ENCODE results near the gene PTPRN2. TPM values are rescaled to one million over a fixed set of nuclear protein-coding genes. Genes with fewer than 3 reads are reported as not detected.
"Not testable (repeated sequence)": the region's sequence is repeated elsewhere in the genome, so short reads cannot be mapped to it uniquely, and the experiment has no call there.

The PTPRN2 gene
- total and polyA plus RNA-seq, 4 experiments from 2014 or later = 1.7 to 2.6 (median 1.9) TPM

GRCh38 chr7:157922576-157922975 is 665.0 kb downstream of the PTPRN2 start:
- intact Hi-C loops (cut with micrococcal nuclease) = no loop called here
- H3K4me1 ChIP-seq (ENCODE audit: insufficient read depth, low read length) = no peaks in the 10 kb centered on the region
- no peaks in the 10 kb centered on the region for H3K36me3 ChIP-seq (ENCODE audit: insufficient read depth, low read length)
- H3K4me3 ChIP-seq (ENCODE audit: low read length in 2 of 2) = no peak overlapping the region
- no peaks in the 10 kb centered on the region for H3K27me3 ChIP-seq (ENCODE audit: insufficient read depth, low read length)
- CTCF ChIA-PET (ENCODE audit: partially characterized antibody) = no interaction called here
- Mint-ChIP-seq H3K4me3 (no peak overlapping the region), H3K27me3 (peaks cover 6 to 8% of the 10 kb centered on the region in 2 donors), H3K4me1 (peaks cover 0 to 7% (median 5%) of the 10 kb centered on the region in 4 donors), H3K27ac (no peak overlapping the region), H3K36me3 (no peaks in the 10 kb centered on the region), H3K9me3 (no peaks in the 10 kb centered on the region)
- no peaks in the 10 kb centered on the region for H3K9me3 ChIP-seq (ENCODE audit: control insufficient read depth in 1 of 2, low read length in 2 of 2)
- no peak overlapping the region for H3K27ac ChIP-seq (ENCODE audit: low read depth, low read length)
- no peak for DNase-seq
- POLR2A ChIA-PET (ENCODE audit: partially characterized antibody) = no interaction called here

GRCh38 chr7:157918326-157919080 is 669.1 kb downstream of the PTPRN2 start:
- Histone ChIP-seq H3K27me3 (ENCODE audit: insufficient read depth, low read length) (no peaks in the 10 kb centered on the region), H3K36me3 (ENCODE audit: insufficient read depth, low read length) (no peaks in the 10 kb centered on the region), H3K27ac (ENCODE audit: low read depth, low read length) (no peak overlapping the region), H3K4me1 (ENCODE audit: insufficient read depth, low read length) (no peaks in the 10 kb centered on the region), H3K9me3 (ENCODE audit: control insufficient read depth in 1 of 2, low read length in 2 of 2) (no peaks in the 10 kb centered on the region), H3K4me3 (ENCODE audit: low read length in 2 of 2) (no peak overlapping the region)
- no peaks in the 10 kb centered on the region for H3K36me3 Mint-ChIP-seq
- intact Hi-C loops (cut with micrococcal nuclease) = no loop called here
- H3K4me1 Mint-ChIP-seq = no peaks in the 10 kb centered on the region
- no peak for DNase-seq
- peaks cover 7 to 8% of the 10 kb centered on the region in 2 donors for H3K27me3 Mint-ChIP-seq
- POLR2A ChIA-PET (ENCODE audit: partially characterized antibody) = no interaction called here
- H3K27ac Mint-ChIP-seq = no peak overlapping the region
- no peak overlapping the region for H3K4me3 Mint-ChIP-seq
- peaks cover 0 to 15% (median 7%) of the 10 kb centered on the region in 8 donors for H3K9me3 Mint-ChIP-seq
- CTCF ChIA-PET (ENCODE audit: partially characterized antibody) = no interaction called here

GRCh38 chr7:157916946-157917640 is 670.5 kb downstream of the PTPRN2 start:
- no peak overlapping the region for H3K27ac ChIP-seq (ENCODE audit: low read depth, low read length)
- intact Hi-C loops (cut with micrococcal nuclease) = no loop called here
- Mint-ChIP-seq H3K36me3 (no peaks in the 10 kb centered on the region), H3K27me3 (peaks cover 7 to 10% of the 10 kb centered on the region in 2 donors), H3K4me1 (no peaks in the 10 kb centered on the region), H3K27ac (no peak overlapping the region), H3K9me3 (peaks cover 0 to 15% (median 7%) of the 10 kb centered on the region in 8 donors), H3K4me3 (no peak overlapping the region)
- no peak overlapping the region for H3K4me3 ChIP-seq (ENCODE audit: low read length in 2 of 2)
- no peaks in the 10 kb centered on the region for H3K27me3 ChIP-seq (ENCODE audit: insufficient read depth, low read length)
- ChIA-PET POLR2A (ENCODE audit: partially characterized antibody) (no interaction called here), CTCF (ENCODE audit: partially characterized antibody) (no interaction called here)
- H3K9me3 ChIP-seq (ENCODE audit: control insufficient read depth in 1 of 2, low read length in 2 of 2) = no peaks in the 10 kb centered on the region
- H3K4me1 ChIP-seq (ENCODE audit: insufficient read depth, low read length) = no peaks in the 10 kb centered on the region
- H3K36me3 ChIP-seq (ENCODE audit: insufficient read depth, low read length) = no peaks in the 10 kb centered on the region
- no peak for DNase-seq

- peaks cover 3 to 7% of the 10 kb centered on the region in 2 donors for H3K27me3 Mint-ChIP-seq
- no peak overlapping the region for H3K4me3 ChIP-seq (ENCODE audit: low read length in 2 of 2)
- no peaks in the 10 kb centered on the region for H3K4me1 Mint-ChIP-seq
- ChIA-PET CTCF (ENCODE audit: partially characterized antibody) (no interaction called here), POLR2A (ENCODE audit: partially characterized antibody) (no interaction called here)
- H3K27me3 ChIP-seq (ENCODE audit: insufficient read depth, low read length) = no peaks in the 10 kb centered on the region
- H3K9me3 Mint-ChIP-seq = peaks cover 0 to 12% (median 8%) of the 10 kb centered on the region in 8 donors
- no peaks in the 10 kb centered on the region for H3K36me3 ChIP-seq (ENCODE audit: insufficient read depth, low read length)
- no peaks in the 10 kb centered on the region for H3K9me3 ChIP-seq (ENCODE audit: control insufficient read depth in 1 of 2, low read length in 2 of 2)
- H3K4me1 ChIP-seq (ENCODE audit: insufficient read depth, low read length) = no peaks in the 10 kb centered on the region
- no peak for DNase-seq
- H3K4me3 Mint-ChIP-seq = no peak overlapping the region
- intact Hi-C loops (cut with micrococcal nuclease) = no loop called here
- H3K36me3 Mint-ChIP-seq = no peaks in the 10 kb centered on the region
- no peak overlapping the region for H3K27ac ChIP-seq (ENCODE audit: low read depth, low read length)
- no peak overlapping the region for H3K27ac Mint-ChIP-seq
Measured at GRCh38 chr7:157910446-157910845, 677.2 kb downstream of the PTPRN2 start.

- H3K27ac Mint-ChIP-seq; H3K9me3 ChIP-seq (ENCODE audit: control insufficient read depth in 1 of 2, low read length in 2 of 2); H3K4me1 Mint-ChIP-seq; intact Hi-C loops (cut with micrococcal nuclease); CTCF ChIA-PET (ENCODE audit: partially characterized antibody); H3K4me3 ChIP-seq (ENCODE audit: low read length in 2 of 2); H3K27me3 Mint-ChIP-seq; H3K36me3 Mint-ChIP-seq; H3K36me3 ChIP-seq (ENCODE audit: insufficient read depth, low read length); POLR2A ChIA-PET (ENCODE audit: partially characterized antibody); H3K27ac ChIP-seq (ENCODE audit: low read depth, low read length); H3K4me3 Mint-ChIP-seq; DNase-seq; H3K27me3 ChIP-seq (ENCODE audit: insufficient read depth, low read length); H3K4me1 ChIP-seq (ENCODE audit: insufficient read depth, low read length): not testable (repeated sequence)
- peaks cover 0 to 11% (median 7%) of the 10 kb centered on the region in 8 donors for H3K9me3 Mint-ChIP-seq
Measured at GRCh38 chr7:157910045-157910444, 677.6 kb downstream of the PTPRN2 start.

- no peak overlapping the region for H3K4me3 Mint-ChIP-seq
- ChIA-PET POLR2A (ENCODE audit: partially characterized antibody) (no interaction called here), CTCF (ENCODE audit: partially characterized antibody) (no interaction called here)
- no peaks in the 10 kb centered on the region for H3K4me1 ChIP-seq (ENCODE audit: insufficient read depth, low read length)
- no peaks in the 10 kb centered on the region for H3K36me3 Mint-ChIP-seq
- no peaks in the 10 kb centered on the region for H3K4me1 Mint-ChIP-seq
- H3K27me3 ChIP-seq (ENCODE audit: insufficient read depth, low read length) = no peaks in the 10 kb centered on the region
- no peak for DNase-seq
- peaks cover 3% of the 10 kb centered on the region in 2 donors for H3K27me3 Mint-ChIP-seq
- no peaks in the 10 kb centered on the region for H3K9me3 ChIP-seq (ENCODE audit: control insufficient read depth in 1 of 2, low read length in 2 of 2)
- H3K36me3 ChIP-seq (ENCODE audit: insufficient read depth, low read length) = no peaks in the 10 kb centered on the region
- H3K9me3 Mint-ChIP-seq = peaks cover 0 to 9% (median 2%) of the 10 kb centered on the region in 8 donors
- no peak overlapping the region for H3K27ac Mint-ChIP-seq
- intact Hi-C loops (cut with micrococcal nuclease) = no loop called here
- no peak overlapping the region for H3K27ac ChIP-seq (ENCODE audit: low read depth, low read length)
- no peak overlapping the region for H3K4me3 ChIP-seq (ENCODE audit: low read length in 2 of 2)
Measured at GRCh38 chr7:157909370-157909769, 678.3 kb downstream of the PTPRN2 start.

- Mint-ChIP-seq H3K4me1 (no peaks in the 10 kb centered on the region), H3K4me3 (no peak overlapping the region), H3K27me3 (peaks cover 1 to 3% of the 10 kb centered on the region in 2 donors), H3K9me3 (peaks cover 0 to 5% (median 2%) of the 10 kb centered on the region in 8 donors), H3K27ac (no peak overlapping the region), H3K36me3 (no peaks in the 10 kb centered on the region)
- Histone ChIP-seq H3K4me1 (ENCODE audit: insufficient read depth, low read length) (no peaks in the 10 kb centered on the region), H3K27ac (ENCODE audit: low read depth, low read length) (no peak overlapping the region), H3K9me3 (ENCODE audit: control insufficient read depth in 1 of 2, low read length in 2 of 2) (no peaks in the 10 kb centered on the region), H3K36me3 (ENCODE audit: insufficient read depth, low read length) (no peaks in the 10 kb centered on the region), H3K4me3 (ENCODE audit: low read length in 2 of 2) (no peak overlapping the region), H3K27me3 (ENCODE audit: insufficient read depth, low read length) (no peaks in the 10 kb centered on the region)
- intact Hi-C loops (cut with micrococcal nuclease) = no loop called here
- DNase-seq = no peak
- ChIA-PET CTCF (ENCODE audit: partially characterized antibody) (no interaction called here), POLR2A (ENCODE audit: partially characterized antibody) (no interaction called here)
Measured at GRCh38 chr7:157908006-157908782, 679.4 kb downstream of the PTPRN2 start.

Measured in CD4-positive, alpha-beta memory T cell (primary cell).